ENCODE measurements around the gene C16orf95. TPM values are rescaled to one million over a fixed set of nuclear protein-coding genes. Genes with fewer than 3 reads are reported as not detected.

Gene C16orf95
- total and polyA plus RNA-seq, 7 donors, result 0.36 to 6.6 (median 2.2) TPM; not detected in 1

DNA sequence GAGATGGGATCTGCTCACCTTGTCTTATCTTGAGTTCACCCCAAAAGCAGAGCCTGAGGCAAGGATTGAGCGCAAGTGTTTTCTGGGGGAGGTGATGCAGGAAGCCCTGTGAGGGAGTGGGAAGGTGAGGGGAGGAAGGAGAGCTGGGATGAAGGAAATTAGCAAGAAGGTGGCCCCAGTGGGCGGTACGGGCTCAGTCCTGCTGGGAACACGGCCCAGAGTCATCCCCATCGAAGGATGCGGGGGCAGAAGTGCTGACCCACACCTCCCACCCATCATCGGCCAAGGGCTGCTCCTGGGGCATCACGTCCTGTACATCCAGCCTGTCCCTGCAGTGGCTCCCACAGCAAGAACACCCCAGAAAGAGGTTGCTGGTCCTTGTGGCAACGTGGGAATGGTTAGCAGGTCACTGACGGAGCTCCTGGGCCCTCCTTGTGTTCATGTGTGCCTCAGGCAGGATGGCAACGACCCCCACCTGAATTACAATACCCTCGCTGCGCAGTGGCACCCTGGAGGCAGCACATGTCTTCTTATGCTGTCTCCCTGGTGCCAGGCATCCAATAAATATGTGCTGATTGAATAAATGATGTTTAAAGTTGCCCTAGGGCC, 18.2 kb downstream of the C16orf95 start:
- TF ChIP-seq EP300 (IDR thresholded peaks at IDR 0.05), result no peak
- no peak for TF ChIP-seq POLR2AphosphoS5 (IDR thresholded peaks at IDR 0.05)
- no peak for TF ChIP-seq POLR2A (IDR thresholded peaks at IDR 0.05)
- TF ChIP-seq, protein P1, sequence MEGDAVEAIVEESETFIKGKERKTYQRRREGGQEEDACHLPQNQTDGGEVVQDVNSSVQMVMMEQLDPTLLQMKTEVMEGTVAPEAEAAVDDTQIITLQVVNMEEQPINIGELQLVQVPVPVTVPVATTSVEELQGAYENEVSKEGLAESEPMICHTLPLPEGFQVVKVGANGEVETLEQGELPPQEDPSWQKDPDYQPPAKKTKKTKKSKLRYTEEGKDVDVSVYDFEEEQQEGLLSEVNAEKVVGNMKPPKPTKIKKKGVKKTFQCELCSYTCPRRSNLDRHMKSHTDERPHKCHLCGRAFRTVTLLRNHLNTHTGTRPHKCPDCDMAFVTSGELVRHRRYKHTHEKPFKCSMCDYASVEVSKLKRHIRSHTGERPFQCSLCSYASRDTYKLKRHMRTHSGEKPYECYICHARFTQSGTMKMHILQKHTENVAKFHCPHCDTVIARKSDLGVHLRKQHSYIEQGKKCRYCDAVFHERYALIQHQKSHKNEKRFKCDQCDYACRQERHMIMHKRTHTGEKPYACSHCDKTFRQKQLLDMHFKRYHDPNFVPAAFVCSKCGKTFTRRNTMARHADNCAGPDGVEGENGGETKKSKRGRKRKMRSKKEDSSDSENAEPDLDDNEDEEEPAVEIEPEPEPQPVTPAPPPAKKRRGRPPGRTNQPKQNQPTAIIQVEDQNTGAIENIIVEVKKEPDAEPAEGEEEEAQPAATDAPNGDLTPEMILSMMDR (IDR thresholded peaks at IDR 0.05), result no peak
- WGBS, 2 donors, result 89 to 93% methylated on average over 13 of the region's 13 CpGs
- Histone ChIP-seq H3K27ac (no peak overlapping the region), H3K27me3 (no peaks in the 10 kb centered on the region), H3K9me3 (no peaks in the 10 kb centered on the region), H3K4me1 (no peaks in the 10 kb centered on the region), H3K36me3 (no peaks in the 10 kb centered on the region), H3K4me3 (no peak overlapping the region)
- no peak for DNase-seq
- intact Hi-C loops (cut with DNase I), result no loop called here

DNA sequence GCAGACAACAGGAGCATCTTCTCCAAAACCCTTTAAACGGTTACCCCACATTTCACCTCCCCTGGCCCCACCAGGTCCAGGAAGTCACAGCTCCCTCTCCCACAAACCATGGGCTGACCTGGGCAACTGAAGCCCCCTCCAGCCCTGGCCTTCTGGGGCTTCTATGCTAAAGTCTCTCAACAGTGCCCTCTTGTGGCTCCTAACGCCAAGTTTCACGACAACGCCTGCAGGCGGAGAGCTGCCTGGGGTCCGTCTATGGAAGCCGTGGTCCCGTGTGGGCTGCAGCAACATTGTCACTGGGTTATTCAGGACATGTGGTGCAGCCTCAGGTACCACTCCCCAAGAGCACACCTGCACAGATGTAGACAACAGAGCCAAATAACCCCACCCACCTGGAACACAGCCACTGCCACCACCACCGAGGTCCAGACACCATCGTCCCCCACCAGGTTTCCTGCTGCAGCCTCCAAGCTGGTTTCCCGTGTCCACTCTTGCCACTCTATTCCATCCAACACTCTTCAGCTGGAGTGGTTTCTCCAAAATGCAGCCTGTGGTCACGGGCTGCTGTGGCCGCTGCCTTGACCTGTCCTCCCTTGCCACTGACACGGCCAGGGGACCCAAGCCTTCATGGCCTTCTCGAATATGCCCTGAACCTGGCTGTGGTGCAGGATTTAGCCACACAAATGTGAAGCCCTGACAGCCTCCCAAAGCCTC, 19.1 kb downstream of the C16orf95 start:
- no peak overlapping the region for H3K4me3 ChIP-seq
- WGBS, 2 donors, result 55 to 67% methylated on average over 15 of the region's 15 CpGs
- no peaks in the 10 kb centered on the region for H3K36me3 ChIP-seq
- TF ChIP-seq POLR2AphosphoS5 (IDR thresholded peaks at IDR 0.05), result no peak
- TF ChIP-seq, protein P1 (IDR thresholded peaks at IDR 0.05), result peak in 2 of 4 experiments; percentile 16 to 55
- no peak for TF ChIP-seq EP300 (IDR thresholded peaks at IDR 0.05)
- TF ChIP-seq POLR2A (IDR thresholded peaks at IDR 0.05), result no peak
- no peak for DNase-seq
- no peaks in the 10 kb centered on the region for H3K9me3 ChIP-seq
- no peak overlapping the region for H3K27ac ChIP-seq
- no peaks in the 10 kb centered on the region for H3K27me3 ChIP-seq
- no peaks in the 10 kb centered on the region for H3K4me1 ChIP-seq
- intact Hi-C loops (cut with DNase I), result no loop called here

DNA sequence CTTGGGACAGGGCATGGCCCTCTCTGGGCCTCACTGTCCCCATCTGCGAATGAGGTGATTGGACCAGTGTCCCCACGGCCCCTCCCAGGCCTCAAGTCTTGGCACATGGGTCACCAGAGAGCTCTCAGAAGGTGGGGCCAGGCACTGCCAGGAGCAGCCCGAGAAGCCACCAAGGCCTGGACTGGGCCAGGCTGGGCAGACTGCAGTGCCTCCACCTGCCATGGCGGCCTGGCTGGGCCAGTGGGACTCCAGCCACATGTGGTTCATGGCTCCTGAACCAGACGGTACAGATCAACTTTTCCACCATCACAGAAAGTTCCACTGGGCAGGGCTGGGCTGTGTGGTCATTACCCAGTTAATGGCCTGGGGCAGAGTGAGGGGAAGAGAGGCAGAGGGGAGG, 19.8 kb downstream of the C16orf95 start:
- Histone ChIP-seq H3K9me3 (no peaks in the 10 kb centered on the region), H3K4me1 (no peaks in the 10 kb centered on the region), H3K4me3 (no peak overlapping the region), H3K27ac (no peak overlapping the region), H3K27me3 (no peaks in the 10 kb centered on the region), H3K36me3 (no peaks in the 10 kb centered on the region)
- 89% methylated on average over 5 of the region's 5 CpGs for WGBS, 2 donors
- TF ChIP-seq POLR2A (IDR thresholded peaks at IDR 0.05) (no peak), POLR2AphosphoS5 (IDR thresholded peaks at IDR 0.05) (no peak), EP300 (IDR thresholded peaks at IDR 0.05) (no peak)
- TF ChIP-seq, protein P1 (IDR thresholded peaks at IDR 0.05), result no peak
- DNase-seq, result no peak
- intact Hi-C loops (cut with DNase I), result no loop called here

DNA sequence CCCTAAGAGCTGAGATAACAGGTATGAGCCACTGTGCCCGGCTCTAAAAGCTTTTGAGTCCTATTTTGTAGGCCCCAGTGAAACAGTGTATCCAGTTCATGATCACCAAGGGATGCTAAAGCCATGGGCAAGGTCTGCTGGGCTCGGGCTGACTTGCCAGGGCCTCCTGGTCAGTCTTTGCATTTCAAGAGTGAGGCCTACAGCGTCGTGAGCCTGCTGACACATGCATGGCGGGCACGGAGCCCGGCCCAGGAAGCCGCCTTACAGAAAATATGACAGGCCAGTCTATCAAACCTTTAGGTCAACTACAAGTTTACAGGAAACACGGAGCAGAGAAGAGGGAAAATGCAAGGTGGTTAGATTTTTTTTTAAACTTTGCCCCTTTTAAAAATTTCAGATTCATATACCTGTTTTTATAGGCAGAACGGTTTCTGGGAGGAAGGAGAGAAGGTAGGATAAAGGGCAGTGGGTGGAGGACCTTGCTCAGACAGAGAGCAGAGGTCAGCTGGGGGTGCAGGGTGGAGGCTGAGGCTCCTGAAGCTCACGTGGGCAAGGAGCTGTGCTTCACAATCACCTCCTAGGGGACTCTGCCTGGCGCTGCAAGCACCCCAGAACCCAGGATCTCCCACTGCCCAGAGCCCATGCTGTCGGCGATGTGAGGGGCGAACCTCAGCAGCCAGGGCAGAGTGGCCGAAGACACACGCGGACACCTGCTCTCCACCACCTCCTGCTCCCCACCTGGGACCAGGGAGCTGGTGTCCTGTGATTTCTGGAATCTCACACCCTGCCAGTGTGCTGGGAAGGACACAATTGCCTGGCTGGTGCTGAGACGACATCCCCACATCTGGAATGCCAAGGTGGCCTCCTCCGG, 21.3 kb downstream of the C16orf95 start:
- 68 to 80% methylated on average over 20 of the region's 20 CpGs for WGBS, 2 donors
- intact Hi-C loops (cut with DNase I), result no loop called here
- Histone ChIP-seq H3K4me1 (no peaks in the 10 kb centered on the region), H3K36me3 (no peaks in the 10 kb centered on the region), H3K27me3 (no peaks in the 10 kb centered on the region), H3K4me3 (no peak overlapping the region), H3K9me3 (no peaks in the 10 kb centered on the region), H3K27ac (no peak overlapping the region)
- DNase-seq, result no peak
- no peak for TF ChIP-seq EP300 (IDR thresholded peaks at IDR 0.05)
- TF ChIP-seq POLR2AphosphoS5 (IDR thresholded peaks at IDR 0.05), result no peak
- TF ChIP-seq, protein P1 (IDR thresholded peaks at IDR 0.05), result no peak
- TF ChIP-seq POLR2A (IDR thresholded peaks at IDR 0.05), result no peak

All from sigmoid colon (tissue), 7 donors.